Measurements from ENCODE around the gene TNNT3. TPM values are rescaled to one million over a fixed set of nuclear protein-coding genes. Genes with fewer than 3 reads are reported as not detected.
A peak's percentile ranks its signal among the peaks of the same experiment; 100 is the strongest.

Gene TNNT3
- total RNA-seq, 4 donors from 2014 or later = 3.2 to 60.6 (median 29.3) TPM; not detected in 1

- DNase-seq = peak; percentile 21 to 26
- H3K27ac ChIP-seq = peak overlapping the region; percentile 6 to 68
- peaks cover 0 to 4% of the 10 kb centered on the region in 2 donors for H3K4me1 ChIP-seq
Observed at GRCh38 chr11:1928470-1928890, 9.0 kb downstream of the TNNT3 start.

DNA sequence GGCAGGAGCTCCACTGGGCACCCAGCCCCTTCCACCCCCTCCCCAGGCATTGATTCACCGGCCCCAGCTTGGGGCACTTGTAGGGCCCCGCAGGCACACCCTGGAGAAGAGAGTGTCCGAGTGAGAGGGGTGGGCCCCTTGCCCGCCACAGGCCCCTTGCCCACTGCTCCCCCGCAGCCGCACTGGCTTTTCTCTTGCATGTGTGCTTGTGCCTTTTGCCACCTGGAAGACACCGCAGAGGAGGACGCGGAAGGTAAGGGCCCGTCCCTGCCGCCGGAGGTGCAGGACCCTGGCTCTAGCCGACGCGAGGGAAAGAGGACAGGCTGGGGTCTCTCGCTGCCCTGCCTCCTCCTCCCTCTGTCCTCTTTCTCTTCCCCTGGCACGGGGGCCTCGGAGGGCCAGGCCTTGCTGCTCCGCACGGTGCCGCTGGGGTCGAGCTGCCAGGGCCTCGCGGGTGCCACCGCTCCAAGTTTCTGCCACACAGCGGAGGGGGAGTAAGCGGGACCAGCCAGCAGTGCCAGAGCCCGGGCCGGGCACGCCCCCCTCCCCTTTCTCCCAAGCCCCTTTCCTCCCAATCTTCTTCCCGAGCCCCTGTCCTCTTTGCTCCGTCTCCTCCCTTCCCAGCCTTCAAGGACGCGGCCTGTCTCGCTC is 9.5 kb downstream of the TNNT3 start:
- TF ChIP-seq, protein P1, sequence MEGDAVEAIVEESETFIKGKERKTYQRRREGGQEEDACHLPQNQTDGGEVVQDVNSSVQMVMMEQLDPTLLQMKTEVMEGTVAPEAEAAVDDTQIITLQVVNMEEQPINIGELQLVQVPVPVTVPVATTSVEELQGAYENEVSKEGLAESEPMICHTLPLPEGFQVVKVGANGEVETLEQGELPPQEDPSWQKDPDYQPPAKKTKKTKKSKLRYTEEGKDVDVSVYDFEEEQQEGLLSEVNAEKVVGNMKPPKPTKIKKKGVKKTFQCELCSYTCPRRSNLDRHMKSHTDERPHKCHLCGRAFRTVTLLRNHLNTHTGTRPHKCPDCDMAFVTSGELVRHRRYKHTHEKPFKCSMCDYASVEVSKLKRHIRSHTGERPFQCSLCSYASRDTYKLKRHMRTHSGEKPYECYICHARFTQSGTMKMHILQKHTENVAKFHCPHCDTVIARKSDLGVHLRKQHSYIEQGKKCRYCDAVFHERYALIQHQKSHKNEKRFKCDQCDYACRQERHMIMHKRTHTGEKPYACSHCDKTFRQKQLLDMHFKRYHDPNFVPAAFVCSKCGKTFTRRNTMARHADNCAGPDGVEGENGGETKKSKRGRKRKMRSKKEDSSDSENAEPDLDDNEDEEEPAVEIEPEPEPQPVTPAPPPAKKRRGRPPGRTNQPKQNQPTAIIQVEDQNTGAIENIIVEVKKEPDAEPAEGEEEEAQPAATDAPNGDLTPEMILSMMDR (IDR thresholded peaks at IDR 0.05) = no peak
- no peak for TF ChIP-seq POLR2A (IDR thresholded peaks at IDR 0.05)
- intact Hi-C loops (cut with DNase I; ENCODE audit: low total_unique reads) = no loop called here
- H3K27ac ChIP-seq = peak overlapping the region; percentile 37 to 68
- DNase-seq = peak in 1 of 2 donors; percentile 20
- H3K36me3 ChIP-seq = no peaks in the 10 kb centered on the region
- no peaks in the 10 kb centered on the region for H3K27me3 ChIP-seq
- no peak overlapping the region for H3K4me3 ChIP-seq
- peaks cover 0 to 4% of the 10 kb centered on the region in 2 donors for H3K4me1 ChIP-seq
- no peaks in the 10 kb centered on the region for H3K9me3 ChIP-seq

More at GRCh38 chr11:1928470-1928890, 9.0 kb downstream of the TNNT3 start:
- H3K36me3 ChIP-seq = no peaks in the 10 kb centered on the region
- no peak for TF ChIP-seq POLR2A (IDR thresholded peaks at IDR 0.05)
- TF ChIP-seq, protein P1 (IDR thresholded peaks at IDR 0.05) = no peak
- intact Hi-C loops (cut with DNase I; ENCODE audit: low total_unique reads) = no loop called here
- no peaks in the 10 kb centered on the region for H3K9me3 ChIP-seq
- H3K4me3 ChIP-seq = no peak overlapping the region
- H3K27me3 ChIP-seq = no peaks in the 10 kb centered on the region

GRCh38 chr11:1929621-1930461 is 10.3 kb downstream of the TNNT3 start:
- peaks cover 0 to 4% of the 10 kb centered on the region in 2 donors for H3K4me1 ChIP-seq
- intact Hi-C loops (cut with DNase I; ENCODE audit: low total_unique reads) = no loop called here
- no peaks in the 10 kb centered on the region for H3K9me3 ChIP-seq
- H3K4me3 ChIP-seq = no peak overlapping the region
- H3K27ac ChIP-seq = peak overlapping the region; percentile 68 to 74
- TF ChIP-seq POLR2A (IDR thresholded peaks at IDR 0.05) = no peak
- TF ChIP-seq, protein P1 (IDR thresholded peaks at IDR 0.05) = no peak
- DNase-seq = peak in 1 of 2 donors; percentile 9
- no peaks in the 10 kb centered on the region for H3K27me3 ChIP-seq
- no peaks in the 10 kb centered on the region for H3K36me3 ChIP-seq

- intact Hi-C loops (cut with DNase I; ENCODE audit: low total_unique reads) = no loop called here
- H3K4me3 ChIP-seq = no peak overlapping the region
- peak overlapping the region; percentile 68 to 74 for H3K27ac ChIP-seq
- DNase-seq = peak in 1 of 2 donors; percentile 31
- no peak for TF ChIP-seq POLR2A (IDR thresholded peaks at IDR 0.05)
- TF ChIP-seq, protein P1 (IDR thresholded peaks at IDR 0.05) = no peak
- no peaks in the 10 kb centered on the region for H3K36me3 ChIP-seq
- no peaks in the 10 kb centered on the region for H3K27me3 ChIP-seq
- no peaks in the 10 kb centered on the region for H3K9me3 ChIP-seq
- peaks cover 0 to 4% of the 10 kb centered on the region in 2 donors for H3K4me1 ChIP-seq
Observed at GRCh38 chr11:1930462-1930830, 10.9 kb downstream of the TNNT3 start.

Data from uterus (tissue), 4 donors.